Activated T-helper 1 cell treated with anti-CD3 and anti-CD28 coated beads, Interleukin-12 subunit alpha, Interleukin-12 subunit beta, Interleukin-2, Interleukin-4 antibody, amounts not matched to agents 30 ng/mL and 10 ng/mL and 1 ng/mL, durations not matched to agents 14 hours and 24 hours and 36 hours (primary cell): ENCODE measurements around the gene NPPA. TPM values are rescaled to one million over a fixed set of nuclear protein-coding genes. Genes with fewer than 3 reads are reported as not detected.
"Not testable (repeated sequence)": the region's sequence is repeated elsewhere in the genome, so short reads cannot be mapped to it uniquely, and the experiment has no call there.

Experiments
- DNase-seq: peaks from one replicate; pipeline ENCODE4 v3.0.0; 2021; ENCODE audit warnings: low spot score
- H3K27ac Mint-ChIP-seq: one replicate; pipeline ENCODE4 v1.8.0; 2021; ENCODE audit warnings: mild to moderate bottlenecking, mixed read lengths
- H3K27me3 Mint-ChIP-seq: one replicate; pipeline ENCODE4 v1.8.0; 2022; ENCODE audit warnings: mild to moderate bottlenecking, moderate library complexity, mixed read lengths; ENCODE audit not compliant: insufficient read depth
- H3K36me3 Mint-ChIP-seq: one replicate; pipeline ENCODE4 v1.8.0; 2021; ENCODE audit warnings: low read depth, mixed read lengths
- H3K4me1 Mint-ChIP-seq: one replicate; pipeline ENCODE4 v1.8.0; 2021; ENCODE audit warnings: low read depth, mixed read lengths
- H3K4me3 Mint-ChIP-seq: one replicate; pipeline ENCODE4 v1.8.0; 2021; ENCODE audit warnings: mild to moderate bottlenecking, moderate library complexity, mixed read lengths
- H3K9me3 Mint-ChIP-seq: one replicate; pipeline ENCODE4 v1.8.0; 2021; ENCODE audit warnings: mixed read lengths
- intact Hi-C: fragments of 100-400 bp; cut with micrococcal nuclease; formaldehyde crosslinking; loops from one replicate; pipeline ENCODE4 v1.15.1; 2024
- total RNA-seq: library from RNA; stranded (reverse); gene quantifications from 2 replicates; pipeline ENCODE4 v1.2.3, GENCODE V29; 2022

NPPA gene
- total RNA-seq, 1 donor from 2014 or later = not detected

GRCh38 chr1:11805422-11806306 lies 41.9 kb downstream of the NPPA start, which contains the start of the genes CLCN6 and MTHFR:
Gene CLCN6 (plus strand): TSS chr1:11806191. CDS start chr1:11806263, 72 bp downstream.
Gene MTHFR (minus strand): TSS chr1:11805964. CDS start chr1:11803116, 2,848 bp downstream.
- Mint-ChIP-seq H3K36me3 (peaks cover 20% of the 10 kb centered on the region), H3K9me3 (no peaks in the 10 kb centered on the region), H3K27me3 (peaks cover 2% of the 10 kb centered on the region), H3K4me3 (peak within 1 kb of the TSS; percentile 99), H3K27ac (peak within 1 kb of the TSS; percentile 98), H3K4me1 (peaks cover 66% of the 10 kb centered on the region)
- intact Hi-C loops = loop anchor here (1.0 to 10.0 kb wide), 13 partner anchors 20 to 812 kb away; partner anchors contain the start of genes AGTRAP, C1orf167, DHRS3 and FBXO2
- peak; percentile 99 for DNase-seq

DNA sequence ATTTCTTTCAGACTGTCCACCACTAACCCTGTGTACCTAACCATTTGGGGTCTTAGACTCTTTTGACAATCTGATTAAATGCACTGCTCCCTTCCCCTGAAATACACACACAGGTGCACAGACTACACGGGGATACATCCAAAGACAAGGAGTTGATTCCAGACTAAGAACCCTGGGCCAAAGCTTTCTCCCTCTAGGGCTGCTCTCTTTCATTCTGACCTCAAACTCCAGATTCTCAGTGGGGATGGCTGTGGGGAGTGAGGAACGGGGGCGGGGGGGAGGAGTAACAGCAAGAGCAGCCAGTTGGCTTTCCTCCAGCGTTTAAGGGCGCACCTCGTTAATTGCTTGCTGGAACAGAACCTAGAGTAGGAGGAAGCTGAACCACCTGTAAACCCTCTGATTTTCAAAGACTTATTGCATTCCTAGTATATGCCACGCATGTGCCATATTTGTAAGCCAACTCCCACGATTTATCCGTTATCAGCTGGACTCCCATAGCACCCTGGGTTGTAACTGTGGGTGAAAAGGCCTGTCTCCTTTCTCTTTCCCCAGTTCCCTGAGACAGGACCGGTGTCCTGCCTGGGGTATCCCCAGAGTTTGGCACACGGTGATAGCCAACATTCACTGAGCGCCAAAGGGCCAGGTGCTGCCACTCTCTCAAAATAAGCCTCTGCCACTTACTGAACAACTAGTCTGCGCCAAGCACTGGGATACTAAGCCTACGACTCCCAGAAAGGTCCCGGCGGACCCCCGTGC lies 42.7 kb downstream of the NPPA start:
- H3K9me3 Mint-ChIP-seq = no peaks in the 10 kb centered on the region
- H3K27me3 Mint-ChIP-seq = peaks cover 2% of the 10 kb centered on the region
- peak overlapping the region; percentile 99 for H3K4me3 Mint-ChIP-seq
- no peak for DNase-seq
- peaks cover 28% of the 10 kb centered on the region for H3K36me3 Mint-ChIP-seq
- H3K27ac Mint-ChIP-seq = peak overlapping the region; percentile 72
- H3K4me1 Mint-ChIP-seq = peaks cover 66% of the 10 kb centered on the region
- intact Hi-C loops = loop anchor here (1.0 to 10.0 kb wide), 8 partner anchors 20 to 812 kb away; partner anchors contain the start of genes DHRS3, FBXO2, FBXO44 and KIAA2013

DNA sequence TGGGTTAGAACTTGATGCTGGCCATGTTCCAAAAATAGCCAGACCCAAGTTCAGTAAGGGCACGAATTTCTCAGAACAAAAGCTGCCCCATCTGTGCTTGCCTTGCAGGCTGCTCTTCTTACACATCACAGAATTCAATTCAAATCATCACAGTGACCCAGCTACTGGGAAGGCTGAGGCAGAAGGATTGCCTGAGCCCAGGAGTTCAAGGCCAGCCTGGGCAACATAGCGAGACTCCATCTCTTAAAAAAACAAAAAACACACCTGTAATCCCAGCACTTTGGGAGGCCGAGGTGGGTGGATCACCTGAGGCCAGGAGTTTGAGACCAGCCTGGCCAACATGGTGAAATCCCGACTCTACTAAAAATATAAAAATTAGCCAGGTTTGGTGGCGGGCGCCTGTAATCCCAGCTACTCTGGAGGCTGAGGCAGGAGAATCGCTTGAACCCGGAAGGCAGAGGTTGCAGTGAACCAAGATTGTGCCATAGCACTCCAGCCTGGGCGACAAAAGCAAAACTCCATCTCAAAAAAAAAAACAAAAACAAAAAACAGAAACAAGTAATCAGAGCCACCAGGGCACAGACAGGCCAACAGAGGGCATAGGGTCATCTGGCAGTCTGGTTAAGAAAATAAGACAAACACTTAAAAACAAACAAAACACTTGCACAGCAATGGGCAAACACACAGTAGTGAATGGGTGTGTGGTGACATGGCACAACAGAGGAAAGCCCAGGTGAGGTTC lies 43.5 kb downstream of the NPPA start:
- intact Hi-C loops = loop anchor here (2.0 to 10.0 kb wide), 2 partner anchors 361 to 531 kb away; partner anchors contain the start of genes TNFRSF1B and UBIAD1
- H3K4me3 Mint-ChIP-seq = peak overlapping the region; percentile 99
- H3K4me1 Mint-ChIP-seq = peaks cover 62% of the 10 kb centered on the region
- peak overlapping the region; percentile 72 for H3K27ac Mint-ChIP-seq
- peaks cover 26% of the 10 kb centered on the region for H3K36me3 Mint-ChIP-seq
- DNase-seq, H3K27me3 Mint-ChIP-seq, H3K9me3 Mint-ChIP-seq: not testable (repeated sequence)

GRCh38 chr1:11802973-11803885 lies 44.4 kb downstream of the NPPA start:
- peak overlapping the region; percentile 99 for H3K4me3 Mint-ChIP-seq
- peaks cover 2% of the 10 kb centered on the region for H3K27me3 Mint-ChIP-seq
- peaks cover 56% of the 10 kb centered on the region for H3K4me1 Mint-ChIP-seq
- peak overlapping the region; percentile 87 for H3K27ac Mint-ChIP-seq
- peaks cover 23% of the 10 kb centered on the region for H3K36me3 Mint-ChIP-seq
- intact Hi-C loops = loop anchor here (2.0 to 10.0 kb wide), 2 partner anchors 362 to 530 kb away; partner anchors contain the start of genes TNFRSF1B and UBIAD1
- peak; percentile 82 for DNase-seq
- H3K9me3 Mint-ChIP-seq = no peaks in the 10 kb centered on the region

DNA sequence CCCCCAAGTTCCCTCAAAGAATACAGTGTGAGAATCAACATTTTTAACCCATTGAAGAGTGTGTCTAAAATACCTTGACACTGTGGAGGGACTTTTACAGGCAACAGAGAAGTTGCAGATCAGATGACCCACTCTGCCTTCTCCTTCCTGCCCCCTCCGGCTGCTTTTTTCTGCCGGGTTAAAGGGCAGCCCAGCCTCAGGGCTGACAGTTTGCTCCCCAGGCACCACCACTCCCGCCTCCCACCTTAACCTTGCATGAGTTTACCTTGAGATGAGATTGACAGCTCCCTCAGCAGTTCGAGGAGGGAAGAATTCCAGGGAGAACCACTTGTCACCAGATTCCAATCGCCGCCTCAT lies 45.0 kb downstream of the NPPA start:
- H3K27ac Mint-ChIP-seq = peak overlapping the region; percentile 68
- H3K27me3 Mint-ChIP-seq = peaks cover 2% of the 10 kb centered on the region
- no peaks in the 10 kb centered on the region for H3K9me3 Mint-ChIP-seq
- DNase-seq = peak; percentile 9
- H3K4me3 Mint-ChIP-seq = peak overlapping the region; percentile 99
- H3K36me3 Mint-ChIP-seq = peaks cover 20% of the 10 kb centered on the region
- intact Hi-C loops = loop anchor here (2.0 to 10.0 kb wide), 2 partner anchors 362 to 530 kb away; partner anchors contain the start of genes TNFRSF1B and UBIAD1
- peaks cover 50% of the 10 kb centered on the region for H3K4me1 Mint-ChIP-seq

DNA sequence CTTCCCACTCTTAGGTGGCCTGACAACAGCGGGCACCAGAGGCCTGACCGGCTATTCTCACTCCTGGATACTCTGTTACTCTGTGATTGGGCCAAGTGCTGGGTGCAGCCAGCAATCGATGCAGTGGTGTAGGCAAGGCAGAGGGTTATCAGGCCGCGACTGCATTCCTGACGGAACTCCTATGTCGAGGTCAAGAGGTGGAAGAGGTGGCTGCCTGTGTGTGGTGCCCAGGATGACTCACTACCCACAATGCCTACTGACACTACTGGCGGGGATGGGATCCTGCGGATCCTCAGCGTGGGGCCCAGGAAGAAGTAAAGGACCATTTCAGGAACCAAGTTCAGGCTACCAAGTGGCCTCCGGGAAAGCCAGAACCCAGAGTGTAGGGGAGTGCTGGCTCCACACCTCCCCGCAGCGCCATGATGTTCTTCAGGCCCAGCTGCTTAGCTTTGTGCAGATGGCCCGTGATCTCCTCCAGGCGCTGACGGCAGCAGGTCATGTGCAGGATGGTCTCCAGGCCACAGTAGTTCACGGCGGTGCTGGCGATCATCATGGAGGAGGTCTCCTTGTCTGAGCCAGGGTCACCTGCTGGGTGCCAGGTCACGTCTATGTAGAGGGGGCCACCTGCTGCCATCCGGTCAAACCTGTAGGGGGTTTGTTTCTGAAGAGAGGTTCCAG lies 46.7 kb downstream of the NPPA start:
- DNase-seq = no peak
- Mint-ChIP-seq H3K27ac (no peak overlapping the region), H3K27me3 (peaks cover under 1% of the 10 kb centered on the region), H3K36me3 (peaks cover 18% of the 10 kb centered on the region), H3K4me3 (no peak overlapping the region), H3K9me3 (no peaks in the 10 kb centered on the region), H3K4me1 (peaks cover 34% of the 10 kb centered on the region)
- intact Hi-C loops = loop anchor here (10.0 kb wide), 1 partner anchor 364 kb away; the partner anchor contains the start of gene TNFRSF1B

DNA sequence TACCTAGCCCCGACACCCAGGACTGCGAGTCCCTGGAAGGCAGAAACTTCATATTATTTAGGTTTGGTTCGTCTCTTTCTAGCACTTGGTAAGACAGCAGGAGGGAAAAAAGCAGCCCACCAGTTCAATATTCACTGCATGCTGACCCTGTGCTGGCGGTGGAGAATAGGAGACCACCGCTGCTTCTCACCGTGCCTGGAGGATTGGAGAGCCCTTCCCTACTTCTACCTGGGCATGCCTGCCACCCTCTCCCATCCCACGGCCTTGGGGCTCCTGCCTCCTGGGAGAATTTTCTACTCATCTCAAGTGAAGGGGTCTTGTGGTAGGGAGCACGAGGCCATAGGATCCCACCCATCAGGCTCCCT lies 47.2 kb downstream of the NPPA start:
- peaks cover 19% of the 10 kb centered on the region for H3K36me3 Mint-ChIP-seq
- intact Hi-C loops = loop anchor here (10.0 kb wide), 1 partner anchor 364 kb away; the partner anchor contains the start of gene TNFRSF1B
- H3K9me3 Mint-ChIP-seq = no peaks in the 10 kb centered on the region
- no peak overlapping the region for H3K4me3 Mint-ChIP-seq
- DNase-seq = no peak
- peaks cover 33% of the 10 kb centered on the region for H3K4me1 Mint-ChIP-seq
- no peaks in the 10 kb centered on the region for H3K27me3 Mint-ChIP-seq
- no peak overlapping the region for H3K27ac Mint-ChIP-seq

DNA sequence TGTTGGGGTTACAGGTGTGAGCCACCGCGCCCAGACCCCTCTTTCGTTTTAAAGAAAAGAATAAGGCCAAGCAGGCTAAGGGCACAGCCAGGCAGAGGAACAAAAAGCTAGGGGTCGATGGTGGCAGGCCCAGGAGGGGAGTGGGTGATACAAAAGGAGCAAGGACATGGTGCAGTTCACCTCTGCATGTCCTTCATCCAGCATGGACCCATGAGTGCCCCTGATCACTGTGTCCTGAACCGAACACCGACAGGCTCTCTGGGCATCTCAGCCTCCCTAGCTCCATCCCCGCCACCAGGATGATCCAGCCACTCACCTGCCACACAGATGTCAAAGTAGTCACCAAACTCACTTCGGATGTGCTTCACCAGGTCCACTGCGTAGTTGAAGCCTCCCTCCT lies 47.7 kb downstream of the NPPA start:
- Mint-ChIP-seq H3K4me1 (peaks cover 31% of the 10 kb centered on the region), H3K27me3 (no peaks in the 10 kb centered on the region), H3K9me3 (no peaks in the 10 kb centered on the region), H3K27ac (no peak overlapping the region), H3K4me3 (no peak overlapping the region), H3K36me3 (peaks cover 21% of the 10 kb centered on the region)
- intact Hi-C loops = loop anchor here (10.0 kb wide), 1 partner anchor 365 kb away; the partner anchor contains the start of gene TNFRSF1B
- DNase-seq = no peak

- DNase-seq = no peak
- intact Hi-C loops = no loop called here
- no peaks in the 10 kb centered on the region for H3K27me3 Mint-ChIP-seq
- no peak overlapping the region for H3K4me3 Mint-ChIP-seq
- no peak overlapping the region for H3K27ac Mint-ChIP-seq
- H3K4me1 Mint-ChIP-seq = peaks cover 23% of the 10 kb centered on the region
- no peaks in the 10 kb centered on the region for H3K9me3 Mint-ChIP-seq
- peaks cover 26% of the 10 kb centered on the region for H3K36me3 Mint-ChIP-seq
Observed at GRCh38 chr1:11799099-11799498, 48.5 kb downstream of the NPPA start.

- no peak for DNase-seq
- Mint-ChIP-seq H3K4me1 (peaks cover 9% of the 10 kb centered on the region), H3K27ac (no peak overlapping the region), H3K4me3 (no peak overlapping the region), H3K36me3 (peaks cover 23% of the 10 kb centered on the region), H3K27me3 (no peaks in the 10 kb centered on the region), H3K9me3 (no peaks in the 10 kb centered on the region)
- intact Hi-C loops = no loop called here
Observed at GRCh38 chr1:11797525-11798216, 49.9 kb downstream of the NPPA start.
